B cell (primary cell): ENCODE results near the gene IGFN1. TPM values are rescaled to one million over a fixed set of nuclear protein-coding genes. Genes with fewer than 3 reads are reported as not detected.

ENCODE experiments used
- ATAC-seq: fragments of 200-7000 bp; cut with Tn5 transposase; one replicate; pipeline ENCODE4 v1.10.0; 2021; ENCODE audit warnings: low read depth, mild to moderate bottlenecking, moderate number of reproducible peaks, moderate library complexity
- CTCF ChIA-PET: fragments of 350-600 bp; sonication (Branson Sonifier 250); formaldehyde crosslinking; loops from one replicate; lab custom pipeline; 2021; ENCODE audit warnings: antibody characterized with exemption, inconsistent platforms; lab: Charles Lee
- POLR2A ChIA-PET: fragments of 350-600 bp; sonication (Branson Sonifier 250); formaldehyde crosslinking; loops from one replicate; lab custom pipeline; 2021; ENCODE audit warnings: antibody characterized with exemption; lab: Charles Lee
- DNase-seq: peaks from one replicate; pipeline ENCODE4 v3.0.0; 2013
- H2AFZ ChIP-seq: 2 replicates; pipeline ENCODE4 v1.6.1; 2012; ENCODE audit warnings: mild to moderate bottlenecking, low read depth, low read length; ENCODE audit not compliant: insufficient read depth, poor library complexity, severe bottlenecking
- H3K27ac ChIP-seq, 2 donors: 1 replicate in 1 of 2; 2 replicates in 1 of 2; pipeline ENCODE4 v1.5.1; 2012 to 2013; ENCODE audit warnings: low read length in 2 of 2, mild to moderate bottlenecking in 2 of 2, moderate library complexity in 1 of 2
- H3K27me3 ChIP-seq, 4 experiments: fragments of 200-600 bp in 1 of 4; sonication (generic) in 1 of 4; replicated peaks in 1 of 4; 1 replicate in 2 of 4; 2 replicates in 2 of 4; pipeline versions ENCODE4 v1.6.1 to v1.7.0; 2013 to 2016; ENCODE audit warnings: low read length in 3 of 4, mild to moderate bottlenecking in 2 of 4, mixed read lengths in 1 of 4, moderate library complexity in 1 of 4; ENCODE audit not compliant: insufficient read depth in 4 of 4, control insufficient read depth in 3 of 4; ENCODE audit errors: control extremely low read depth in 1 of 4
- H3K36me3 ChIP-seq, 2 experiments: replicated peaks in 1 of 2; 1 replicate in 1 of 2; 2 replicates in 1 of 2; pipeline versions ENCODE4 v1.6.1 to v1.7.1; 2013; ENCODE audit warnings: low read length in 1 of 2; ENCODE audit not compliant: insufficient read depth in 2 of 2, control insufficient read depth in 1 of 2; ENCODE audit errors: control extremely low read depth in 1 of 2, extremely low read depth in 1 of 2
- H3K4me1 ChIP-seq, 2 donors: fragments of 200-600 bp in 1 of 2; sonication (generic) in 1 of 2; 1 replicate in 1 of 2; 2 replicates in 1 of 2; pipeline versions ENCODE4 v1.5.1 to v1.6.1; 2013 to 2017; ENCODE audit warnings: low read length in 2 of 2; ENCODE audit not compliant: control insufficient read depth in 2 of 2, insufficient read depth in 2 of 2
- H3K4me2 ChIP-seq: replicated peaks from 2 replicates; pipeline ENCODE3; 2012; ENCODE audit warnings: mild to moderate bottlenecking, low read depth, low read length; ENCODE audit not compliant: poor library complexity, severe bottlenecking
- H3K4me3 ChIP-seq, 5 experiments: fragments of 200-600 bp in 1 of 5; sonication (generic) in 1 of 5; 1 replicate in 3 of 5; 2 replicates in 2 of 5; pipeline versions ENCODE4 v1.5.1 to v1.7.0; 2011 to 2016; ENCODE audit warnings: low read length in 4 of 5, mild to moderate bottlenecking in 4 of 5, low read depth in 2 of 5, control low read depth in 1 of 5, moderate library complexity in 1 of 5; ENCODE audit not compliant: insufficient read depth in 1 of 5; ENCODE audit errors: control extremely low read depth in 1 of 5, extremely low read depth in 1 of 5
- H3K79me2 ChIP-seq: fragments of 200-600 bp; sonication (generic); one replicate; pipeline ENCODE4 v1.6.0; 2016; ENCODE audit warnings: low read length; ENCODE audit not compliant: control insufficient read depth, insufficient read depth
- H3K9ac ChIP-seq: fragments of 200-600 bp; sonication (generic); 2 replicates; pipeline ENCODE4 v1.6.1; 2017; ENCODE audit warnings: mild to moderate bottlenecking, low read length, moderate library complexity
- H3K9me3 ChIP-seq, 3 donors: one replicate each; pipeline versions ENCODE4 v1.6.1 to v1.7.1; 2013; ENCODE audit warnings: low read length in 2 of 3; ENCODE audit not compliant: control insufficient read depth in 2 of 3, insufficient read depth in 1 of 3; ENCODE audit errors: control extremely low read depth in 1 of 3
- H4K20me1 ChIP-seq: 2 replicates; pipeline ENCODE4 v1.6.0; 2012; ENCODE audit warnings: mild to moderate bottlenecking, low read length; ENCODE audit not compliant: insufficient read depth, control insufficient read depth, poor library complexity, severe bottlenecking
- H3K27ac Mint-ChIP-seq: one replicate; pipeline ENCODE4 v1.8.0; 2021; ENCODE audit warnings: mixed read lengths
- H3K27me3 Mint-ChIP-seq: one replicate; pipeline ENCODE4 v1.8.0; 2021; ENCODE audit warnings: mixed read lengths
- H3K4me1 Mint-ChIP-seq: one replicate; pipeline ENCODE4 v1.8.0; 2021; ENCODE audit warnings: mixed read lengths
- H3K4me3 Mint-ChIP-seq: one replicate; pipeline ENCODE4 v1.8.0; 2021; ENCODE audit warnings: mixed read lengths
- H3K9me3 Mint-ChIP-seq: one replicate; pipeline ENCODE4 v1.8.0; 2022; ENCODE audit warnings: mixed read lengths; ENCODE audit not compliant: insufficient read depth
- EZH2 ChIP-seq: IDR thresholded peaks from 2 replicates; pipeline ENCODE4 v1.6.1; 2012; ENCODE audit warnings: borderline replicate concordance, low read depth, mild to moderate bottlenecking, moderate library complexity, low read length; ENCODE audit not compliant: insufficient read depth, poor library complexity, severe bottlenecking
- WGBS: methylation state at CpG from one replicate; pipeline ENCODE4 v1.1.5; 2013; ENCODE audit warnings: missing lambda C conversion rate; ENCODE audit not compliant: insufficient coverage; 5-methylcytosine and 5-hydroxymethylcytosine counted together
- intact Hi-C: fragments of 100-400 bp; cut with micrococcal nuclease; formaldehyde crosslinking; loops from one replicate; pipeline ENCODE4 v1.10.0; 2022
- polyA plus RNA-seq: library from polyadenylated mRNA; depleted of rRNA; stranded (reverse); fragments of >200 nt; gene quantifications from 2 replicates; pipeline ENCODE4 v1.2.3, GENCODE V29; 2012
- total RNA-seq, 2 donors: library from RNA; stranded (reverse); fragments of 120-200 nt in 1 of 2; gene quantifications; 1 replicate in 1 of 2; 2 replicates in 1 of 2; pipeline versions ENCODE4 v1.2.3 to v1.2.4, GENCODE V29; 2013 to 2022
- TF ChIP-seq, protein P1 (sequence below): fragments of 200-600 bp; IDR thresholded peaks from one replicate; pipeline ENCODE4 v1.8.0; 2022; ENCODE audit warnings: antibody characterized with exemption, mild to moderate bottlenecking

The IGFN1 gene
- total and polyA plus RNA-seq, 2 donors (not counting 1 experiment from before 2014, with no cell fraction given): not detected

DNA sequence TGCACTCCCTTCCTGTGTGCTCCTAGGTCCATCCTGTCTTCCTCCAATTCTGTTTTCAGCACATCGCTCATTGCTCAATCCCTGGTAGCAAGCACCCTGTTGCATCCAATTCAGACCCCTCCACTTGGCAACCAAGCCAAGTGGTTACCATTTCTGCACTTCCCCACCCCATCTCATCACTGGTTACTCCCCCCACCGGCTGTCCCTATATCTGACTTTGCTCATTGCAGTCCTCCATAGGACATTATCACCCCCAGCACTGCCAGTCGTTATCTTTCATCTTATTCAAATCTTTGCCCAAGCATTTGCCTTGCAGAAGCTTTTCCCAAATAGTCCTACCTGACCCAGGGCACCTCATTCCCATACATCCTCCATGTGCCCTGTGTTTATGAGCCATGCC, 34.3 kb upstream of the IGFN1 start:
- Histone ChIP-seq H3K9me3 (no peaks in the 10 kb centered on the region), H3K79me2 (peaks cover 6% of the 10 kb centered on the region), H3K27ac (no peak overlapping the region), H3K27me3 (peaks cover 0 to 16% (median 4%) of the 10 kb centered on the region in 4 experiments), H3K4me1 (peaks cover 9 to 17% of the 10 kb centered on the region in 2 donors), H3K4me2 (no peak overlapping the region), H3K4me3 (no peak overlapping the region), H2AFZ (no peak overlapping the region), H3K36me3 (no peaks in the 10 kb centered on the region), H4K20me1 (no peaks in the 10 kb centered on the region), H3K9ac (no peak overlapping the region)
- DNase-seq (no peak), ATAC-seq (no peak)
- WGBS: 98% methylated on average over 3 of the region's 3 CpGs
- H3K4me1 Mint-ChIP-seq: peaks cover 18% of the 10 kb centered on the region
- intact Hi-C loops: loop anchor here (10.0 kb wide), 1 partner anchor 988 kb away; the partner anchor contains the start of gene ARL8A
- H3K9me3 Mint-ChIP-seq: no peaks in the 10 kb centered on the region
- ChIA-PET POLR2A (no interaction called here), CTCF (interaction anchor here (1.5 to 2.1 kb wide), 2 partner anchors 12 to 15 kb away, joined by 3 to 4 read pairs; no protein-coding TSS in a partner anchor)
- H3K4me3 Mint-ChIP-seq: no peak overlapping the region
- H3K27me3 Mint-ChIP-seq: peaks cover 23% of the 10 kb centered on the region
- no peak overlapping the region for H3K27ac Mint-ChIP-seq
- no peak for TF ChIP-seq EZH2
- TF ChIP-seq, protein P1, sequence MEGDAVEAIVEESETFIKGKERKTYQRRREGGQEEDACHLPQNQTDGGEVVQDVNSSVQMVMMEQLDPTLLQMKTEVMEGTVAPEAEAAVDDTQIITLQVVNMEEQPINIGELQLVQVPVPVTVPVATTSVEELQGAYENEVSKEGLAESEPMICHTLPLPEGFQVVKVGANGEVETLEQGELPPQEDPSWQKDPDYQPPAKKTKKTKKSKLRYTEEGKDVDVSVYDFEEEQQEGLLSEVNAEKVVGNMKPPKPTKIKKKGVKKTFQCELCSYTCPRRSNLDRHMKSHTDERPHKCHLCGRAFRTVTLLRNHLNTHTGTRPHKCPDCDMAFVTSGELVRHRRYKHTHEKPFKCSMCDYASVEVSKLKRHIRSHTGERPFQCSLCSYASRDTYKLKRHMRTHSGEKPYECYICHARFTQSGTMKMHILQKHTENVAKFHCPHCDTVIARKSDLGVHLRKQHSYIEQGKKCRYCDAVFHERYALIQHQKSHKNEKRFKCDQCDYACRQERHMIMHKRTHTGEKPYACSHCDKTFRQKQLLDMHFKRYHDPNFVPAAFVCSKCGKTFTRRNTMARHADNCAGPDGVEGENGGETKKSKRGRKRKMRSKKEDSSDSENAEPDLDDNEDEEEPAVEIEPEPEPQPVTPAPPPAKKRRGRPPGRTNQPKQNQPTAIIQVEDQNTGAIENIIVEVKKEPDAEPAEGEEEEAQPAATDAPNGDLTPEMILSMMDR: no peak

DNA sequence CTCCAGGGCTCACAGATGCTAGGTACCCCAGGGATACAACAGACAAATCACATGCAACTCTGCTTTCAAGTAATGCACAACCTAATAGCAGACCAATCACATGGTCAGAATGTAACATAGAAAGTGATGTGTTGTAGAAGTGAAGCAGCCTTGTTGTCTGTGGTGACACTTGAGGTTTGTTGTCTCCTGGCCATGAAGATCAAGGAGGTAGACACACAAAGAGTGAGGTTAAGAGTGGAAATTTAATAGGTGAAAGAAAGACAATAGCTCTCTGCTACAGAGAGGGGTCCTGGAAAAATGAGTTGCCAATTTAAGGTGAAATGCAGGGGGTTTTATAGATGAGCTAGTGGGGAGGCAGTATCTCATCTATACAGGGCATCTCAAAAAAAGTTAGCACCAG, 33.8 kb upstream of the IGFN1 start:
- H3K9me3 ChIP-seq: no peaks in the 10 kb centered on the region
- H3K4me3 ChIP-seq: no peak overlapping the region
- no peak for ATAC-seq
- no peak overlapping the region for H2AFZ ChIP-seq
- intact Hi-C loops: loop anchor here (10.0 kb wide), 1 partner anchor 988 kb away; the partner anchor contains the start of gene ARL8A
- H3K36me3 ChIP-seq: no peaks in the 10 kb centered on the region
- H3K79me2 ChIP-seq: peaks cover 6% of the 10 kb centered on the region
- ChIA-PET POLR2A (no interaction called here), CTCF (interaction anchor here (0.7 to 2.1 kb wide), 2 partner anchors 10 to 14 kb away, joined by 3 to 4 read pairs; no protein-coding TSS in a partner anchor)
- peaks cover 9 to 17% of the 10 kb centered on the region in 2 donors for H3K4me1 ChIP-seq
- Mint-ChIP-seq H3K9me3 (no peaks in the 10 kb centered on the region), H3K4me1 (peaks cover 18% of the 10 kb centered on the region), H3K4me3 (no peak overlapping the region), H3K27me3 (peaks cover 23% of the 10 kb centered on the region), H3K27ac (no peak overlapping the region)
- H3K4me2 ChIP-seq: no peak overlapping the region
- no peaks in the 10 kb centered on the region for H4K20me1 ChIP-seq
- DNase-seq: no peak
- TF ChIP-seq, protein P1: no peak
- H3K27ac ChIP-seq: no peak overlapping the region
- H3K9ac ChIP-seq: no peak overlapping the region
- H3K27me3 ChIP-seq: peaks cover 0 to 16% (median 4%) of the 10 kb centered on the region in 4 experiments
